Large intestine (tissue), 3 donors: ENCODE results near the gene HTR1A. TPM values are rescaled to one million over a fixed set of nuclear protein-coding genes. Genes with fewer than 3 reads are reported as not detected.

Experiments
- DNase-seq, 2 donors: peaks; one replicate each; pipeline versions ENCODE4 v3.0.0 to v3.0.0-alpha.2; 2013
- H3K27ac ChIP-seq: one replicate; pipeline ENCODE4 v1.5.1; 2013; ENCODE audit warnings: low read length
- H3K27me3 ChIP-seq: 2 replicates; pipeline ENCODE4 v1.6.1; 2013; ENCODE audit warnings: low read length; ENCODE audit not compliant: control insufficient read depth, insufficient read depth
- H3K36me3 ChIP-seq: 2 replicates; pipeline ENCODE4 v1.6.1; 2013; ENCODE audit warnings: low read length; ENCODE audit not compliant: control insufficient read depth, insufficient read depth
- H3K4me1 ChIP-seq: one replicate; pipeline ENCODE4 v1.6.1; 2013; ENCODE audit warnings: low read length; ENCODE audit not compliant: control insufficient read depth, insufficient read depth
- H3K4me3 ChIP-seq: one replicate; pipeline ENCODE4 v1.5.1; 2013; ENCODE audit warnings: low read length
- H3K9me3 ChIP-seq: one replicate; pipeline ENCODE4 v1.6.1; 2013; ENCODE audit warnings: mild to moderate bottlenecking, low read depth, low read length, moderate library complexity; ENCODE audit not compliant: control insufficient read depth
- WGBS: methylation state at CpG from one replicate; pipeline ENCODE4 v1.1.5; 2013; ENCODE audit warnings: low lambda C conversion rate; ENCODE audit not compliant: insufficient coverage; 5-methylcytosine and 5-hydroxymethylcytosine counted together
- polyA plus RNA-seq: library from polyadenylated mRNA; unstranded; fragments of 120-200 nt; gene quantifications from one replicate; pipeline ENCODE4 v1.2.1, GENCODE V29; 2013

Gene HTR1A
- polyA plus RNA-seq, 1 donor = not detected

DNA sequence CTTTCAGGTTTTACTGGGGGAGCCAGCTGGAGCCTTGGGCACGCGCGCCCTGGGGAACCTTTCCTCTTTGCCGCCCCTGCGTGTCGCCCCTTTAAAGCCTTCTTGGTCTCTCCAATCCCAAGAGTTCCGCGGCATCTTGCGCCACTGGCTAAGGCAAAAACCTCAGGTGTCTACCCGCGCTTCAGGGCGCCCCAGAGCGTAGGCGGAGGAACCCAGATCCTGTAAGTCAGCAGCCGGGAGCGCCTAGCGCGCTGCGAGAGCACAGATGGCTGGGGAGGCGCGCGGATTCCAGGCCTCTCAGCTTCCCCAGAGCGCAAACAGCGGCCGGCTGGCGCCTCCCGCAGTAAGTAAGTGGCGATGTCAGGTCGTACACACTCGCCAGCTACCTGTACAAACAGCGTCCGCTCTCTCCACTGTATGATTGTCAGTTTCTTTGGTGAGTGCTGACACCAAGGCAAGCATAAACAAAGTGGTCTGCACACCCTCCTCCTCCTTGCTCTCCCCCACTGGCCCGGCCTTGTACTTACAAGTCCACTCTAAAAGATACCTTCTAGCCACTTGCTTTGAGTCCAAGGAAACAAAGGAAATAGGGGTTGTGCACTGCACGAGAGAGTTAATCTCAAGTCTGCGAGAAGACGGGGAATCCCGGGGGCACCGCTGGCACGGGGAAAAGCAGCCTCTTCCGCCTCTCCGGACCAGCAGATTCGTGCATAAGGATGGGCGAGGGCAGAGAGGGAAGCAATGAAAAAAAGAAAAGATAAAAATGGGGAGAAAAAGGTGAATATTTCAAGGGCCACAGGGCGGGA, 2.9 kb downstream of the HTR1A start:
- Histone ChIP-seq H3K36me3 (no peaks in the 10 kb centered on the region), H3K4me1 (no peaks in the 10 kb centered on the region), H3K9me3 (peaks cover 8% of the 10 kb centered on the region), H3K4me3 (no peak overlapping the region), H3K27ac (no peak overlapping the region), H3K27me3 (peaks cover 43% of the 10 kb centered on the region)
- WGBS = 0% methylated on average over 4 of the region's 44 CpGs
- DNase-seq = peak in 1 of 2 donors; percentile 5

GRCh38 chr5:63958654-63959053, 3.6 kb downstream of the HTR1A start:
- Histone ChIP-seq H3K4me3 (no peak overlapping the region), H3K27ac (no peak overlapping the region), H3K9me3 (peaks cover 8% of the 10 kb centered on the region), H3K4me1 (no peaks in the 10 kb centered on the region), H3K36me3 (no peaks in the 10 kb centered on the region), H3K27me3 (peaks cover 43% of the 10 kb centered on the region)
- WGBS = no CpG with 5 or more reads among the region's 3 CpGs
- no peak for DNase-seq

DNA sequence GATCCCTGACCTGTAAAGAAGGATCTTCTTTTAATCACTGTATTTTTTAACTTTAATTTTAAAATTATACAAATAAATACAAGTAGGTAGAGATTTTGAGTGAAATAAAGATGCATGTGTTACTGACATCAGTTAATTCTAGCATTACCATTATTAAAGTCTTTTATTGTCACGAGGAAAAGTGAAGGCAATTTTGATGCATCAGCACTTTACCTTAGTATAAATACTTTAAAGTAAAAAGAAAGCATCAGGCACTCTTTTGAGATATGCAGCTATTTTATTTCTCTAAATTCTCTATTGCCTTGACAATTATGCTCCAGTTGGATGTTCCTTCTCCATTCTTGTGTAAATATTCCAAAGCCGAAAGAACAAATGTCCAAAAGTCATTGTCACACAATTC, 4.6 kb downstream of the HTR1A start:
- 75% methylated on average over 1 of the region's 2 CpGs for WGBS
- no peaks in the 10 kb centered on the region for H3K36me3 ChIP-seq
- DNase-seq = no peak
- peaks cover 42% of the 10 kb centered on the region for H3K27me3 ChIP-seq
- H3K4me3 ChIP-seq = no peak overlapping the region
- no peaks in the 10 kb centered on the region for H3K4me1 ChIP-seq
- H3K9me3 ChIP-seq = peaks cover 8% of the 10 kb centered on the region
- H3K27ac ChIP-seq = no peak overlapping the region

- Histone ChIP-seq H3K9me3 (no peaks in the 10 kb centered on the region), H3K27ac (no peak overlapping the region), H3K4me3 (no peak overlapping the region), H3K27me3 (no peaks in the 10 kb centered on the region), H3K4me1 (no peaks in the 10 kb centered on the region), H3K36me3 (no peaks in the 10 kb centered on the region)
- WGBS = no CpG with 5 or more reads among the region's 3 CpGs
- DNase-seq = no peak
Observed at GRCh38 chr5:63953217-63953616, 9.0 kb downstream of the HTR1A start.

- Histone ChIP-seq H3K27ac (no peak overlapping the region), H3K9me3 (no peaks in the 10 kb centered on the region), H3K4me1 (no peaks in the 10 kb centered on the region), H3K27me3 (no peaks in the 10 kb centered on the region), H3K4me3 (no peak overlapping the region), H3K36me3 (no peaks in the 10 kb centered on the region)
- no CpG with 5 or more reads among the region's 1 CpG for WGBS
- no peak for DNase-seq
Observed at GRCh38 chr5:63935103-63935502, 27.1 kb downstream of the HTR1A start.

GRCh38 chr5:63931836-63932235, 30.4 kb downstream of the HTR1A start:
- no peak for DNase-seq
- Histone ChIP-seq H3K27ac (no peak overlapping the region), H3K9me3 (no peaks in the 10 kb centered on the region), H3K27me3 (no peaks in the 10 kb centered on the region), H3K4me1 (no peaks in the 10 kb centered on the region), H3K36me3 (no peaks in the 10 kb centered on the region), H3K4me3 (no peak overlapping the region)
- WGBS = no CpG with 5 or more reads among the region's 1 CpG

- H3K36me3 ChIP-seq = no peaks in the 10 kb centered on the region
- no peaks in the 10 kb centered on the region for H3K9me3 ChIP-seq
- no CpG with 5 or more reads among the region's 3 CpGs for WGBS
- H3K4me3 ChIP-seq = no peak overlapping the region
- H3K27me3 ChIP-seq = no peaks in the 10 kb centered on the region
- no peak overlapping the region for H3K27ac ChIP-seq
- H3K4me1 ChIP-seq = no peaks in the 10 kb centered on the region
- DNase-seq = no peak
Observed at GRCh38 chr5:63928451-63928850, 33.8 kb downstream of the HTR1A start.

- no peak for DNase-seq
Observed at GRCh38 chr5:63923914-63924313, 38.3 kb downstream of the HTR1A start.

GRCh38 chr5:63919763-63920478, 42.3 kb downstream of the HTR1A start:
- Histone ChIP-seq H3K9me3 (no peaks in the 10 kb centered on the region), H3K4me3 (no peak overlapping the region), H3K36me3 (no peaks in the 10 kb centered on the region), H3K27ac (no peak overlapping the region), H3K27me3 (no peaks in the 10 kb centered on the region), H3K4me1 (no peaks in the 10 kb centered on the region)
- WGBS = no CpG with 5 or more reads among the region's 7 CpGs
- no peak for DNase-seq

More at GRCh38 chr5:63923914-63924313, 38.3 kb downstream of the HTR1A start:
- Histone ChIP-seq H3K27ac (no peak overlapping the region), H3K36me3 (no peaks in the 10 kb centered on the region), H3K9me3 (no peaks in the 10 kb centered on the region), H3K27me3 (no peaks in the 10 kb centered on the region), H3K4me3 (no peak overlapping the region), H3K4me1 (no peaks in the 10 kb centered on the region)
- WGBS = 100% methylated on average over 1 of the region's 3 CpGs

DNA sequence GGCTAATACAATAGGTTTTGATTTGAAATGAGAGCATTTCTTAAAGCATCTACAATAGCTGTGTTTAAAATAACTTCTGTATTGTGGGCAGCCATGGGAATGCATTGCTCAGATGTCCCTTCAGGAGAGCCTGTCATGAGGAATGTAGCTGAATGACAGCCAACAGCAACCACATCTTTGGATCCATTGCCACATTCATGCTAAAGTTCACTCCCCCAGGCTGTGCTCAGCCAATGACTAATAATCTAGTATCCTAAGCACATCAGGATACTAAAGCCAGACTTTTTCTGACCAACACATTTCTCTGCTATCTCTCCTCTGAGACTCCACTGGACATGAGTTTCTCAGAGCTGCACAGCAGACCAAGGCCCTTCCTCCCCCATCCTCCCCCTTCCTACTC, 45.5 kb downstream of the HTR1A start:
- no peak overlapping the region for H3K27ac ChIP-seq
- no peaks in the 10 kb centered on the region for H3K36me3 ChIP-seq

More for the DNA sequence above, 45.5 kb downstream of the HTR1A start:
- no peaks in the 10 kb centered on the region for H3K9me3 ChIP-seq
- DNase-seq = no peak
- no peaks in the 10 kb centered on the region for H3K27me3 ChIP-seq
- H3K4me3 ChIP-seq = no peak overlapping the region
- H3K4me1 ChIP-seq = no peaks in the 10 kb centered on the region
